GM18502 (cell line): ENCODE results near the gene DNAJC17.

Experiments used
- ATAC-seq: cut with Tn5 transposase; IDR thresholded peaks from one replicate; pipeline ENCODE4 v1.9.1; 2021; ENCODE audit warnings: mild to moderate bottlenecking; ENCODE audit not compliant: unreplicated experiment, poor library complexity

Gene DNAJC17, protein sequence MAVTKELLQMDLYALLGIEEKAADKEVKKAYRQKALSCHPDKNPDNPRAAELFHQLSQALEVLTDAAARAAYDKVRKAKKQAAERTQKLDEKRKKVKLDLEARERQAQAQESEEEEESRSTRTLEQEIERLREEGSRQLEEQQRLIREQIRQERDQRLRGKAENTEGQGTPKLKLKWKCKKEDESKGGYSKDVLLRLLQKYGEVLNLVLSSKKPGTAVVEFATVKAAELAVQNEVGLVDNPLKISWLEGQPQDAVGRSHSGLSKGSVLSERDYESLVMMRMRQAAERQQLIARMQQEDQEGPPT

DNA sequence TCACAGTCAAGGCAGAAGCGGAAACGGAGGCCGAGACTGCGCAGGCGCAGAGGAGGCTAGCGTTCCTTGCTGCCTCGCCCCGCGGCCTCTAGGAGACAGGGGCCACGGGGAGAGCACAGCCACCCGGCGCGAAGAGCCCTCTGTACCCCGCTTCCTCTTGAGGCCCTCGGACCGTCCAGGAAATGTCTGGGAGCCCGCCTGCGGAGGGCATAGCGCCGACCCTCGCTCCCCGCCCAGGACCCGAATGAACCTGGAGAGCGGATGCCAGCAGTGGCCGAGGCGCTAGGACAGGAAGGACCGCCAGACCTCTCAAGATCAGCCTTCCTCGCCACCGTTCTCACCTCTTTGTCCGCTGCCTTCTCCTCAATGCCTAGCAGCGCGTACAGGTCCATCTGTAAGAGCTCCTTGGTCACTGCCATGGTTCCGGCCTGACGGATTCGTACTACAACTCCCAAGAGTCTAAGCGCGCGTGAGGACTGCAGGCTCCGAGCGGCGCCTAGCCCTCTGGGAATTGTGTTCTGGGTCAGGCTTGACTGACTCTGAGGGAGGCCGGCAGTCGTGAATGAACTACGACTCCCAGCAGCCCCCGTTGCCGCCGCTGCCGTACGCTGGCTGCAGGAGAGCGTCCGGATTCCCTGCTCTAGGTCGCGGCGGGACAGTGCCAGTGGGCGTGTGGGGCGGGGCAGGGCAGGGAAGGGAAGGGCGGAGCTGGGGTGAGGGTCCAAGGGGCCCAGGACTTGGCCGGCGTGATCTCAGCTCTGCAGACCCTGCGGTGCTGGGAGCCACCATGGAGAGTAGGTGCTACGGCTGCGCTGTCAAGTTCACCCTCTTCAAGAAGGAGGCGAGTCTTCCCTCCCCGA lies at the start of gene DNAJC17, which contains the start of gene ZFYVE19:
TSS of gene DNAJC17 (minus strand) at position 446 of the 860 bp plus-strand sequence. CDS start at position 419, 27 bp downstream.
TSS of gene ZFYVE19 (plus strand) at position 62 of the 860 bp plus-strand sequence. CDS start at position 563, 501 bp downstream.
- ATAC-seq, result peak; percentile 94

DNA sequence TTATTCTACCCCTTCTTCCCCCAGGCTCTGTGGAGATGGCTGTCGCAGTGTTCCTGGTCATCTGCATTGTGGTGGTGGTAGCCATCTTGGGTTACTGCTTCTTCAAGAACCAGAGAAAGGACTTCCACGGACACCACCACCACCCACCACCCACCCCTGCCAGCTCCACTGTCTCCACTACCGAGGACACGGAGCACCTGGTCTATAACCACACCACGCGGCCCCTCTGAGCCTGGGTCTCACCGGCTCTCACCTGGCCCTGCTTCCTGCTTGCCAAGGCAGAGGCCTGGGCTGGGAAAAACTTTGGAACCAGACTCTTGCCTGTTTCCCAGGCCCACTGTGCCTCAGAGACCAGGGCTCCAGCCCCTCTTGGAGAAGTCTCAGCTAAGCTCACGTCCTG lies 49.5 kb upstream of the DNAJC17 start:
- ATAC-seq, result no peak

DNA sequence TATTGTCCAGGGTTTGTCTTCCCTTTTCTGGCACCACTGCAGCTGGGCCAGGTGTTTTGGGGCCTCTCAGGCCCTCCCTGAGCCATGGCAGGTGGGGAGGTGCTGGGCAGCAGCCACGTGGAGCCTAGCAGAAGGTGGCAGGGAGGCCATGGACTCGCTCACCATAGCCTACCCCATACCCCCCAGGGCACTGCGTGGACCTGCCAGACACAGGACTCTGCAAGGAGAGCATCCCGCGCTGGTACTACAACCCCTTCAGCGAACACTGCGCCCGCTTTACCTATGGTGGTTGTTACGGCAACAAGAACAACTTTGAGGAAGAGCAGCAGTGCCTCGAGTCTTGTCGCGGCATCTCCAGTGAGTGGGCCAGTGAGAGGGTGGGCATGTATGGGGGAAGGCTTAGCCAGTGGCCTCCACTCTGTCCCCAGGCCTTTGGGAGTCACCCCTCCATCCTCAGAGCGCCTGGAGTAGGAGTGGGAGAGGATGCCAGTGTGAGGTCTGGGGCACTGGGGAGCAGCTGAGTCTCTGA lies 48.5 kb upstream of the DNAJC17 start:
- no peak for ATAC-seq

DNA sequence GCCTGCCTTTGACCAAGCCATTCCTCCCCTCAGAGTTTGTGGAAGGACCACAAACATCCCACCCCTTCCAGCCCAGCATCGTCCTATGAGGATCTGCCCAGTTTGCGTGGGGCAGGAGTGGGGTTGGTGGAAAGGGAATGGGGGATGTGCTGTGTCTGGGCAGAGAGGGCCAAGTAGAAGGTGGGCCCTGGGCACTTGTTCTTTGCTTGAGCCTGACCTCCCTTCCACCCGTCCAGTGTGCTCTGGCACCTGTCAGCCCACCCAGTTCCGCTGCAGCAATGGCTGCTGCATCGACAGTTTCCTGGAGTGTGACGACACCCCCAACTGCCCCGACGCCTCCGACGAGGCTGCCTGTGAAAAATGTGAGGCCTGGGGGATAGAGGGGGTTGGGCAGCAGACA lies 46.9 kb upstream of the DNAJC17 start:
- no peak for ATAC-seq

DNA sequence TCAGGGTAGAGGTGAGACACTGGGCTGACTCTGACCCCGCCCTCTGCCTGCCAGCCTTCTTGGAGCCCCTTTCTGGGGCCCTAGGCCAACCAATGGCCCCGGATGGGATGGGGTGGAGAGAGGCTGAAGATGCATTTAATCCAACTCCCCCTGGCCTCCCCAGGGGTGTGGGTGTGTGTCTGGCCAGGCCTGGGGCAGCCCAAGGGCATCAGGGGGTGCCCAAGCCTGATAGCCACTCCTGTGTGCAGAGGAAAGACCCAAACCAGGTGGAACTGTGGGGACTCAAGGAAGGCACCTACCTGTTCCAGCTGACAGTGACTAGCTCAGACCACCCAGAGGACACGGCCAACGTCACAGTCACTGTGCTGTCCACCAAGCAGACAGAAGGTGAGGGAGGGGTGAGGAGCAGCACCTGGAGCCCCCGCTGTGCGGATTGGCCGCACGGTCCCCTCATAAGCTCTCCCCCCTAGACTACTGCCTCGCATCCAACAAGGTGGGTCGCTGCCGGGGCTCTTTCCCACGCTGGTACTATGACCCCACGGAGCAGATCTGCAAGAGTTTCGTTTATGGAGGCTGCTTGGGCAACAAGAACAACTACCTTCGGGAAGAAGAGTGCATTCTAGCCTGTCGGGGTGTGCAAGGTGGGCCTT lies 46.1 kb upstream of the DNAJC17 start:
- ATAC-seq, result no peak

DNA sequence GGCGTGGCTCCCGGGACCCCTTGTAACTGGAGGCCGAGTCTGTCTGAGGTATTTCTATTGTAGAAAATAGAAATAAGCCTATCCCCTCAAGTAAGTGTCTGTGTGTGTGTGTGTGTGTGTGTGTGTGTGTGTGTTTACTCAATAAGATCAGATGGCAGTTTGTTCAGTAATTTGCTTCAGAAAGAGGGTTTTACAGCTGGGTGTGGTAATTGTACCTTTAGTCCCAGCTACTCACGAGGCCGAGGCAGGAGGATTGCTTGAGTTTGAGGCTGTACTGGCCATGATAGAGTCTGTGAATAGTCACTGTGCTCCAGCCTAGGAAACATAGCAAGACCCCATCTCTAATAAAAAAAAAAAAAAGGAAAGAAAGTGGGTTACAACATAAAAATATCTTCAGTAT lies 45.3 kb upstream of the DNAJC17 start:
- no peak for ATAC-seq

DNA sequence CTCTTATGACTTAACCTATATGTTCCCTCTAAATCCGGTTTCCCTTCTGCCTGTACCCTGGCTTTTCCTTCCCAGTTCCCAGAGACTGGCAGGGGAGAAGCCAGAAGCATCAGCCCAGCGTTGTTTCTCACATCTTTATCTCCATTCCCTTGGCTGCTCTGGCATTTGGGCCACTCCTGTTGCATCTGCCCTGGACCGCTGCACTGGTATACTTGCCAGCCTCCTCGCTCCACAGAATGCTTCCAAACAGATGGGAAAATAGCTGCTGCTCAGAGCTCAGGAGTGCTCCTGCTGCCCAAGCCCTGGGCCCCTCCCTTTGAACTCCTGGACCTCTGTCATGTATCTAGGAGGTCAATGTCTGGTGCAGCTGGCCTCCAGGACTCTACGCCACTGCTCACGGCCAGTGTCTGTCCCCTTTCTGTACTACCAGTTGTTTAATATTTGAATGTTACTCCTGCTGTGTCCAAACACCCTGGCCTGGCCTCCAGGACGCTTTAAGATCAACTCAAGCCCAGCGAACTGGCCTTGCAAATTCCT lies 43.4 kb upstream of the DNAJC17 start:
- no peak for ATAC-seq

DNA sequence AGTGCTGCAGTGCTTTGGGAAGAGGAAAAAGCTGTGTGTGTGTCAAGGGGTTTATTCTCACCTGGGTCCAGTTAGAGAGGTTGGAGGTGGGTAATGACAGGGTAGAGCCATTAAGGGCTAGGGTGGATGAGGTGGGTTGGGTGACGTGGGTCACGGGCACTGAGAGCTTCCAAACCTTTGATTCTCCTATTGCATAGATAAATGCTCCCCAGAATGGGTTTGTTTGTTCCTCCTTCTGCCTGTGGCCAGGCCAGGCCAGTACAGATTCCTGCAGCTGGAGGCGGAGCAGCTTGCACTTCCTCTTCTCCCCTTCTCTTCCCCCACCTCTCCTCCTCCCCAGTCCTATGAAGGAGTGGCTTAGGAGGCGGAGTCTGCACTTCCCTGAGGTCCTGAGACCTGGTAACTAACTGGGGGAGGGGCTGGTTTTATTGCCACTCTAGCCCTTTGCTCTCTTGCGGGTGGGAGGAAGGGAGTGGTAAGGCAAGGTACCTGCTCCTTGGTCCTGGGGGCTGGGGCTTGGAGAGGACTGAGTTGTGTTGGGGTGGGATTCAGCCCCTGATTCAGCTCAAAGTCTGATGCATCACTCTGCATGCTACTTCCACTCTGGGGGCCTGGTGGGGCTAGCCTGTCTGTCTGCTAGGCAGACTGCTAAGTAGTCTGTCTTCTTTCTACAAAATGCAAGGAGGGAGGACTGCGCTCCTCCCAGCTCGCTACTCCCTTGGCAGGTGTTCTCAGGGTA lies 40.1 kb upstream of the DNAJC17 start:
- peak; percentile 77 for ATAC-seq

DNA sequence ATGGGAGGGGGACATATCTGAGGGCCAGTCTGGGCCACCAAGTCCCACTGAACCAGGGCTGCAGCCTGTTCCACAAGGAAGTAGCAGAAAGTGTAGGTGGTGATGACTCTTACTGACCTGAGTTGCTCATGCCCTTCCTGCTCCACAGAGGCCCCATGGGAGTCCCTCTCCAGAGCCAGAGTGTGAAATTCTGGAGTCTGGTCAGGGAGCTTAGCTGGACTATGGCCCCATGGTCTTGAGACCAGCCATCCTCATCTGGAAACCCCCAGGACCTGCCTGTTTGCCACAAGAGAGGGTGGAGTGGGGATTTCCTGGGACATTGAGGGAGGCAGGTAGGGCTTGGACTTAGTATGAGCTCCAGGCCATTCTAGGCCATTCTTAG lies 39.6 kb upstream of the DNAJC17 start:
- no peak for ATAC-seq

DNA sequence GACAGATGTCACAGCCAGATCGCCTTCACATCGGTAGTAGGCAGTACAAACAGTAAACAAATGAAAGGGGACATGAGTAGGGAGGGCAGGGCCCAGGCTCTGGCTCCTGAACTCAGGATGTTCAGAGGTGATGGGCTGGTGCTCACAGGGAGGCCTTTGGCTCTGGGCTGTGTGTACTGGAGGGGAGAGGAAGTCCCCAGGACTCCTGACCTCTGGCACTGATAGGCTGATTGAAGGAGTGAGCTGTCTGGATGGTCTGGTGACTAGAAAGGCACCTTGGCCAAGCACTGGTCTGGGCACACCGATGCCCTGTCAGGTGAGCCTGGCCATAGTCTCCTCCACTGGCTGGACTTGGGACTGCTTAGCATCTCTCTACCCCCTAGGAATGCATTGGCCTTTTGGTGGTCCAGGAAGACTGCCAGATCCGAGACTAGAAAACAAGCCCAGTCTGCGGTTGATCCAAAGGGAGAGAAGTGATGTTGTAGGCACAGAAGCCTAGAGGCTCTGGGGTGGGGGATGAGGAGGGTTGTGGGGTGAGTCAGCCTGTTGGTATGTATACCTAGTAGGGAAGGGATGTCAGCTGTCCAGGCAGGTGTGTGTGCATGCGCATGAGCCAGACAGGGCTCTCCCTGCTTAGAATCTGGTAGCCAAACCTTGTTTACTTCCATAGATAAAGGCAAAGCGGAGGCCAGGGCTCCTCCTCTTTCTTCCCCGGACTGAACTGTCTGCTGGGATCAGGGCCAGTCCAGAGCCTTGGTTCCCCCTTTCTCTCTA lies 38.4 kb upstream of the DNAJC17 start:
- no peak for ATAC-seq

DNA sequence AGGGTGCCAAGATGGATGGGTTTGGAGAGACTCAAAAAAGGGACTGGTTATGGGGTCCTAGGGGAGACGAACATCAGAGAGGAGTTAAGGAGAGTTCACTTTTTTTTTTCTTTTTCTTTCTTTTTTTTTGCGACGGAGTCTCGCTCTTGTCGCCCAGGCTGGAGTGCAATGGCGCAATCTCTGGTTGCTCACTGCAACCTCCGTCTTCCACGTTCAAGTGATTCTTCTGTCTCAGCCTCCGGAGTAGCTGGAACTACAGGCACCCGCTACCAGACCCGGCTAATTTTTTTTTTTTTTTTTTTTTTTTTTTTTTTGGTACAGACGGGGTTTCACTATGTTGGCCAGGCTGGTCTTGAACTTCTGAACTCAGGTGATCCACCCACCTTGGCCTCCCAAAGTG lies 37.8 kb upstream of the DNAJC17 start:
- ATAC-seq, result no peak

DNA sequence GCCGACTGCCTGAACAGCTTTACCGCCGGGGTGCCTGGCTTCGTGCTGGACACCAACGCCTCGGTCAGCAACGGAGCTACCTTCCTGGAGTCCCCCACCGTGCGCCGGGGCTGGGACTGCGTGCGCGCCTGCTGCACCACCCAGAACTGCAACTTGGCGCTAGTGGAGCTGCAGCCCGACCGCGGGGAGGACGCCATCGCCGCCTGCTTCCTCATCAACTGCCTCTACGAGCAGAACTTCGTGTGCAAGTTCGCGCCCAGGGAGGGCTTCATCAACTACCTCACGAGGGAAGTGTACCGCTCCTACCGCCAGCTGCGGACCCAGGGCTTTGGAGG lies 37.4 kb upstream of the DNAJC17 start:
- ATAC-seq, result no peak

DNA sequence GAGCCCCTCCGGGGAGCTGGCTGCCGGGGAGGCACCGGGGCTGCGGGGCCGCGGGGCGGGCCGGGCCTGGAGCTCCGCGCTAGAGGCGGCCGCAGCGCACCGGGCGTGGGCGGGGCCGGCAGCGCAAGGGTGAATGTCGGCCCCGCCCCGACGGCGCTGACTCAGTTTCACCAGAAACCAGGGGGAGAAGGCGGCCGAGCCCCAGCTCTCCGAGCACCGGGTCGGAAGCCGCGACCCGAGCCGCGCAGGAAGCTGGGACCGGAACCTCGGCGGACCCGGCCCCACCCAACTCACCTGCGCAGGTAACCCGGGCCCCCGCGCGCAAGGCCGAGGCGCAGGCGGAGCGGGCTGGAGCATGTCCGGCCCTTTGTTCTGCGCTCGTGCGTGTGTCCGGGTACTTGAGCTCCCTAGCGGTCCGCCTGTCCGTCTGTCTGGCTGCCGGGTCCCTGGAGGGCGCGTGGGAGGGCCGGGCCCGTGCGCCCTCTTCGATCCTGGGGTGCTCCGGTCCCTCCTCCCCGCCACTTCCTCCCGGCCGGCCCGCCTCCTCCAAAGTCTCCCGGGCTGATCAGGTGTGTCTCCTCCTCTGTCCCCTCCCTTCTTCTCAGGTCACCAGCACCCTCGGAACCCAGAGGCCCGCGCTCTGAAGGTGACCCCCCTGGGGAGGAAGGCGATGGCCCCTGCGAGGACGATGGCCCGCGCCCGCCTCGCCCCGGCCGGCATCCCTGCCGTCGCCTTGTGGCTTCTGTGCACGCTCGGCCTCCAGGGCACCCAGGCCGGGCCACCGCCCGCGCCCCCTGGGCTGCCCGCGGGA lies 36.8 kb upstream of the DNAJC17 start, which contains the start of gene SPINT1:
TSS of gene SPINT1 (plus strand) at position 164 of the 811 bp plus-strand sequence. CDS start at position 671, 507 bp downstream.
- no peak for ATAC-seq

DNA sequence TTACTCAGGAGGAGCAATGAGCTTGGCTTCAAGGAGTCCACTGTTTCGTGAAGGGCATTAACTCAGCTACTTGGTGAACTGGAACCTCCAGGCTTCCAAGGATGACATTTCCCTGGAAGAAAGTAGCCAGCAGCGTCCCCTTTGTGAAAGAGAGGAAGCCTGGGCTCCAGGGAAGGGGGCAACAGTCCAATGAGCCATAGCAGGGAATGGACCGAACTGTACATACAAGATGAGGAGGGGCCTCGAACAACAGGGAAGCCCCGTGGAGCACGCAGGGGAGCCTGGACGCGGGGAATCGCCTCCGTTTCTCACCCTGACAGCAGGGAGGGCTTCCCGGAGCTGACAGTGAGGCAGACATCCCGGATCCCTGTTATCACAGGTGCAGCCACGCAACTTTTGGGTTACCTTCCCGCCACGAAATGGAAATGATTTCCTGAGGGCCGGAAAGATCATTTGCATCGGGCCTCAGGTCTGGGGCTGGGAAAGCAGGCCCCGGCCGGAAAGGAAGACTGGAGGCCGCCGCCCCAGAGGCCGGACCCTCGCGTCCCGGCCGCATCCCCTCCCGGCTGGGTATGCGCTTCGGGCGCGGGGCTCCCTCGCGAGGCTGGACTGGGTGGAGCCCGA lies 36.1 kb upstream of the DNAJC17 start:
- no peak for ATAC-seq

DNA sequence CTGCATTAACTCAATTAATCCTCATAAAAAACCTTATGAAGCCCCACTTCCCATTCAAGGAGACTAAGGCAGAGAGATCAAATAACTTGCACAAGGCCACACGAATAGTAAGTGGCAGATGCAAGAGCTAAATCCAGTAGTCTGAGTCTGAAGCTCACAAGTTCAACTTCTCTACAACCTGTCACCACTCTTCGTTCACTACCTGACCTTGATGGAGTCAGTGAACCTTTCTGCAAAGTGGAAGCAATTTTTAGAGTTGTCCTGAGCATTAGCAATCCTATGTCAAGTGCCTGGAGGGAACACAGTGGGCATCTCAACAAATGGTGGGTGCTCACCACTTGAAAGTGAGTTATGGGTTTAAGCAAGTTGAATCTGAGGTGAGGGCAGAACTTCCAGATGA lies 34.5 kb upstream of the DNAJC17 start:
- ATAC-seq, result no peak

DNA sequence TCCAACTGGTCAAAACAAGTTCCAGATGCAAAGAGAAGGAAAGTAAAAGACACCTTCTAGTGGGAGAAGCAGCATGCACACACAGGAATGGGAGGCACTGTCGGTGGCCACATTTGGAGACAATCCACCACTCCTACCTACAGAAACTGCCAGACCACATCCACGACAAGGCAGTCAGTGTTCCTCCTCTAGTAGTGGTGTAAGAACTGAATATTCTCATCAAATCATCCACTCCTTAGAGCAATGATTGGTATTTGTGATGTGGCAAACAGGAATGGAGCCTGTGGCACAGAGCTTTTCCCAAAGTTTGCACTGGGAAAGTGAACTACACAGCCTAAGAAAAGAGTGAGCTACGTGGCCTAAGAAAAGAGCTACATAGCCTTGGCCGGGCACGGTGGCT lies 31.5 kb upstream of the DNAJC17 start:
- no peak for ATAC-seq

DNA sequence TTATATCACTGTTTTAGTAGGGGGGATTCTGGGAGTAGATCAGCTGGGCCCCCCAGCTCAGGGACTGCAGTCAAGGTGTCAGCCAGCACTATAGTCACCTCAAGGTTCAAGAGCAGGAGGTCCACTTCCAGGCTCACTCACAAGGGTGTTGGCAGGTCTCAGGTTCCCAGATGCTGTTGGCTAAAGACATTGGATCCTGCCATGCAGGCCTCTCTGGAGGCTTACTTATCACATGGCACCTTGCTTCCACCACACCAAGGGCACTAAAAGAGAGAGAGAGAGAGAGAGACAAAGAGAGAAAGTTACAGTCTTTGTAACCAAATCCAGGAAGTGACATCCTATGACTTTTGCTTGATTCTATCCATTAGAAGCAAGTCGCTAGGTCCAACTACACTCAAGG lies 28.7 kb upstream of the DNAJC17 start:
- ATAC-seq, result no peak

DNA sequence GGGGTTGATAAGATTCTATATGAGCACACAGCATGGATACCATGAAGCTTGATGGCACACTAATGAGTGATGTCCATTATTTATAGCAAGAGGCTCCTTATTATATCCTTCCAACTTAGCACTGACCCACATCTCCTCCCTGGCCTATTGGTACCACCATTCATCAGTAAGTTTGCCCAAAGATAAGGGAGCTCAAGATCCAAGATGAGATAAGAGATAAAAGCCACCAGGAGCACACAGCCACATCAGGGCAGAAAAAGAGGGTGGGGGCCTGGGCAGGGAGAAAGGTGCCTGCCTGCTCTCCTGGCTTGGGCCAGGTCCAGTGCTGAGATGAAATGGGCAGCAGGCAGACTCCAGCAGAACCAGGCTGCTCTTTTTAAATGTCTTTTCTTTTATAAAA lies 25.6 kb upstream of the DNAJC17 start:
- no peak for ATAC-seq
